HG02884 (cell line): Measurements from ENCODE around the gene ATP2C2.
"Not testable (repeated sequence)": the region's sequence is repeated elsewhere in the genome, so short reads cannot be mapped to it uniquely, and the experiment has no call there.

Experiments used
- ATAC-seq: cut with Tn5 transposase; IDR thresholded peaks from one replicate; pipeline ENCODE4 v1.9.1; 2021; ENCODE audit warnings: mild to moderate bottlenecking, moderate library complexity; ENCODE audit not compliant: unreplicated experiment

Gene ATP2C2

GRCh38 chr16:84418056-84418849, 49.9 kb downstream of the ATP2C2 start:
- no peak for ATAC-seq

GRCh38 chr16:84419730-84420129, 51.4 kb downstream of the ATP2C2 start:
- no peak for ATAC-seq

DNA sequence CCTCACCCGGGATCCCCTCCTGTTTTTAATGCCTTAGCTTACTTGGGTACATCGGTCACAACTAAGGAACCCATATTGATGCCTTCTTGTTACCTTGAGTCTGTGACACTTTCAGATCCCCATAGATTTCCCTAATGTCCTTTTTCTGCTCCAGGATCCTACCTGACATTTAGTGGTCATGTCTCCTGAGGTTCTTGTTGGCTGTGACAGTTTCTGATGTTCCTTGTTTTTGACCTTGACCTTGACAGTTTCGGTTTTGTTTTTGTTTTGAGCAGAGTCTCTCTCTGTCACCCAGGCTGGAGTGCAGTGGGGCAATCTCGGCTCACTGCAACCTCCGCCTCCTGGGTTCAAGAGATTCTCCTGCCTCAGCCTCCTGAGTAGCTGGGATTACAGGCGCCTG, 52.2 kb downstream of the ATP2C2 start:
- not testable (repeated sequence) for ATAC-seq

DNA sequence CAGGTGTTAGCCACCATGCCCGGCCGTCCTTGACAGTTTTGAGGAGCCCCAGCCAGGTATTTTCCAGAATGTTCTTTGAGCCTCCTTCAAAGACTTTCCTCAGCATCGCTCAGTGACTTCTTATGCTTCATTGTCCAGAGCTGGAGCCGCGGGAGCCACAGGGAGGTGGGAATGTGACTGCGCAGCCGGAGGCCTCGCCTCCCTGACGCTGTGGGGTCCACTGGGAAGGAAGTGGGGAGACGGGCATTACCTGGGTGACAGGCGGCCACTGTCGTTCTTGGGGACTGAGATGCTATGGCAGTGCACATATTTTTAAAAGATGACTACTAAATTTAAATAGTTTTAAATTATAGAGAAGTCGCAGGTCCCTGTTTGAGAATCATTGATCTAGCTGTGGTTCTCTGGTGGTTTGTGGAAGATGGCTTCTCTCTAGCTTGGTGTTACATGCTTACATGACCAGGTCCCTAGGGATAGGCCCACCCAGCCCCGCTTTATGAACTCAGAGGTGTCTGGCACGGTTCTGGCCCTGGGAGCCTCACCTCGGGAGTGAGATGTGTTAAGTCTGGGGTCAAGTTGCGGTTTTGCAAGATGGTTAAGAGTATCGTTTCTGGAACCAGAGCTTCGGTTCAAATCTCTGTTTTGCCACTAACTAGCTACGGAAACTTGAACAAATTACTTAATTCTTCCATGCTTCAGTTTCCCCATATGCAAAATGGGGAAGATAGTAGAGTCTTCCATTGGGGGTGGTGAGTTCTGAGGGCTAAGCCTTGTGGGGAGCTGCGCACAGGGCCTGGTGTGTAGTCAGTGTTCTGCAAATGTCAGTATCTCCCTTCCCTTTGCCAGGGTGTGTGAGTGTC, 53.0 kb downstream of the ATP2C2 start:
- ATAC-seq: no peak

DNA sequence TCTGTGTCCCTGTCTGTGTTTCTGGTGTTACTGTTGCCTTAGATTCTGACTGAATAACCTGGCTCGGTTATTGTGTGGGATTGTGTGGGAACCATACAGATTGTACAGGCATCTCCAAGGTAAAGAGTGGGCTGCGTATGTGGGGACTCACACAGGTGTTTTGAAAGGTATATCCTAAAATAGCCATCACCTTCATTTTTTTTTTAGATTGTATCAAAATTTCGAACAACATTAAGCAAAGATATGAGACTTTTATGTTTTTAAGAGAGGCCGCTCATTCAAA, 53.5 kb downstream of the ATP2C2 start:
- ATAC-seq: no peak

DNA sequence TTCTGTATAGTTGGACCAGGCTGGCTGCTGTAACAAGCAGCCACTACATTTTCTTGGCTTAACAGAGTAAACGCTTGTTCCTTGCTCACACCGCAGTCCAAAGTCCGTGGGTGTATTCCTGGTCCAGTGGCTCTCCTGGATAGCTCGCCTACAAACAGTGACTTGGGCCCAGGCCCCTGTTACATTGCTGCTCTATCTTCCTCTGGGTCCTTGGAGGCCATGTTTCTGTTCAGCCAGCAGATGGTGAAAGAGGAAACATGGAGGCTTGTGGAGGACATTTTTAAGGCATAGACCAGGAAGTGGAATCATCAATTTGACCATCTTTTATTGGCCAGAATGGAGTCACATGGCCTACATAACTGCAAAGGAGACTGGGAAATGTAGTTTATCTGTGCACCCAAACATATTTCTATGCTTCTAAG, 55.1 kb downstream of the ATP2C2 start:
- ATAC-seq: no peak

DNA sequence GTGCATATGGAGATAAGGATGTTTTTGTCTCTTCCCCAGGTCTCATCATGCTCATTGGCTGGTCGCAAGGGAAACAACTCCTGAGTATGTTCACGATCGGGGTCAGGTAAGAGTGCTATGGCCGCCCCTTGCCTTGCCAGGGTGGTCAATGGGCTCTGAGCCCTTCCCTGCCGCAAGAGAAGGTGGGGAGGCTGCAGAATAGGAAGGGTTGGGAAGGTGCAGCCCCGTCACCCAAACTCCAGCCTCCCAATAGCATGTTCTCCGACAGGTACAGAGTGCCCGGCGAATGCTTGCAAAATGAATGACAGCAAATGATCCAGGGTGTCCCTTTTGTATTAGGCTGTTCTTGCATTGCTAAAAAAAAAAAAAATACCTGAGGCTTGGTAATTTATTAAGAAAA, 57.4 kb downstream of the ATP2C2 start:
- ATAC-seq: no peak

DNA sequence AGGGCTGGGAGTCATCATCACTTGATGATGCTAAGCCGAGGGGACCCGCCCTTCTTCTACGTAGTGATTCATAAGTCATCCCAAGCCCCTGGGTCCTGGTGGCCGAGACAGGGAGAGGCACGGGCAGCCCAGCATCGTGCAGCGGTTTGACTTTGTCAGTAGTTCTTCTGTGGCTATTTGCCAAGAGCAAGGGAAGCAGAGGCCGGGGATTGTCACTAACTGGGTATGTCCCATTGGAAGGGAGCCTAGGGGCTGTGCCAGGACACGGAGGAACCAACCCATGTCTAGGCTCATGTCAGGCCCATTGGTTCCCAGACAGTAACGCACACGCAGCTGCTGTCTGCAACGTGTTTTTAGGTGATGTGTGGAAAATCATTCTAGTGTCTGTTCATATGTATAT, 58.5 kb downstream of the ATP2C2 start:
- ATAC-seq: no peak

DNA sequence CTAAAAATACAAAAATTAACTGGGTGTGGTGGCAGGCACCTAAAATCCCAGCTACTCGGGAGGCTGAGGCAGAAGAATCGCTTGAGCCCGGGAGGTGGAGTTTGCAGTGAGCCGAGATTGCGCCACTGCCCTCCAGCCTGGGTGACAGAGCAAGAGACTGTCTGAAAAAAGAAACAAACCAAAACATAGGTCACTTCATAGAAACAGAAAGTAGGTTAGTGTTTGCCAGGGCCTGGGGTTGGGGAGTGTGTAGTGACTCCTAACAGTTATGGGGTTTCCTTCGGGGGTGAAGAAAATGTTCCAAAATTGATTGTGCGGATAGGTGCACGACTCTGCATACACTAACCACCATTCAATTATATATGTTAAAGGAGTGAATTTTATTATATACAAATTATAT, 59.2 kb downstream of the ATP2C2 start:
- ATAC-seq: no peak

DNA sequence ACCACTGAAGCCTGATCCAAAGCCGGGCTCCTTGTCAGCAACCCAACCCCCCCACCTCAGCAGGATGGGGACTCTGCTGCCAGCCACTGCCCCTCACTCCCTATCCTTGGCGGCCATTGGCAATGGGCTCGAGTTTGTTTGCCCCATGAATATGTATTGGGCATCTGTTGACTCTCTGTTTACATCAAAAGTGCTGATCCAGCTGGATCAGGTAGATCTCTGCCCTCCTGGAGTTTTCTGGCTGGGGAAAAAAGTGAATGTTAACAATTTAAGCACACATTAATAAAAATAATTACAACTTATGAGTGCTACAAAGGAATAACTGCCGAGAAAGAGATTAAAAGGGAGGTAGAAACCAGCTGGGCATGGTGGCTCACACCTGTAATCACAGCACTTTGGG, 62.5 kb downstream of the ATP2C2 start:
- ATAC-seq: no peak

DNA sequence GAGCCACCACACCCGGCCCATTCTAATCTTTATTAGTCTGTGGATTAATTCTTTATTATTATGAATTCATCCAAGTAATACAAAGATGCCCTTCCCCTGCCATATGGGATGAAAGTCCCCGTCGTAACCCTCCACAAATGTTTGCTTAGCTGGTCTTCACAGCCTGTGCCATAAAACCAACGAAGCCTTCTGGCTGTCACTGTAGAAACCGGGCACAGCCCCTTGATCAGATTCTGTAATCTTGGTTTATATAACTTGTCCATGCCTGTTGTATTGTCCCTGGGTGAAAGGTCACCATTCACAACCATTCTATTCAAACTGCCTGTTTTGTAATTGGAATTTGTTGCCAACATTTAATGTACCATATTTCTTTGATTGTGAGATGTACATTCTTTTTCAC, 66.5 kb downstream of the ATP2C2 start:
- ATAC-seq: no peak

DNA sequence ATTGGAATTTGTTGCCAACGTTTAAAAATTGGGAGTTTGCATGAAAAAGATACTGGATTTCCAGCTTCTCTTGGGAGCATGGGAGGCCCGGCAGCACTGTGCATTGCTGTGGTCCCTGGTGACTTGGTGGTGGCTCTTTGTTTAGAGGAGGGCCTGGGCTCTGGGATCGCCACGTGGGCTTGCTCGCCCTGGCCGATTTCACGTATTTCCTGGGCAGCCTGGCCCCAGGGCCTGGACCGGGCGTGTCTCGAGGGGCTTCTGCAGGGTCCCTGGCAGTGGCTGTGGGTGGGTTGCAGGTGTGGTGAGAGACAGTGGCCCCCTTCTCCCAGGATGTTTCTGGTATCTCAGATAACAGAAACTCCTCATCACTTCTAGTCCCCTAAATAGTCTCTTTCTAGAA, 67.9 kb downstream of the ATP2C2 start:
- no peak for ATAC-seq

GRCh38 chr16:84438971-84439696, 70.8 kb downstream of the ATP2C2 start:
- ATAC-seq: no peak

DNA sequence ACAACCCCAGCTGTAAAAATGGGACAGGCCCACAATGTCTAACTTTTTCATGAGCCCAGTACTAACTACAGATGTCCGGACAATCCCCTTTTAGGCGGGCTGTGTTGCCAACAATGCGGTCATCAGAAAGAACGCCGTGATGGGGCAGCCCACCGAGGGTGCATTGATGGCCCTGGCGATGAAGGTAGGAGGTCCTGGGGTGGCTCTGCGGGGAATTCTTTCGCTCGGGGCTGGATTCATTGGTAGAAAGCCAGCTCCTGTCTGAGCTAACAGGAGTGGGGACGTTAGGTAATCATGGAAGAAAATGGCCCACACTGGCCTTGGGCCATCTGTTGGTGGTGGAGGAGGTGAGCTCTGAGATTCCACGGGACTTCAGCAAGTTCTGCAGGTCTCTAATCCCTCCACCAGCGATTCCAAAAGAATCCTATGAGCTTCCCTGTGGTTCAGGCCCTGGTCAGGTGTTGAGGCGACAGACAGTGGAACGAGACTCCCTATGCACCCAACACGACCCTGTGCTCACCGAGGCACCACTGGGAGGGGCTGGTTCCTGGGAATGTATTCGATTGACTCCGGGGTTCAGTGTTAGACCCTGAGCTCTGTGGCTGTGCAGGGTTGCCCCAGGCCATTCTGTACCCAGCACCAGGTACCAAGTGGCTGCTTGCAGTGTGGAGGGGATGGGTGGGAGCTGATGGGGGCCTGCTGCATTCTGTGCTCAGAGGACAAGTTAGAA, 74.2 kb downstream of the ATP2C2 start:
- ATAC-seq: no peak

DNA sequence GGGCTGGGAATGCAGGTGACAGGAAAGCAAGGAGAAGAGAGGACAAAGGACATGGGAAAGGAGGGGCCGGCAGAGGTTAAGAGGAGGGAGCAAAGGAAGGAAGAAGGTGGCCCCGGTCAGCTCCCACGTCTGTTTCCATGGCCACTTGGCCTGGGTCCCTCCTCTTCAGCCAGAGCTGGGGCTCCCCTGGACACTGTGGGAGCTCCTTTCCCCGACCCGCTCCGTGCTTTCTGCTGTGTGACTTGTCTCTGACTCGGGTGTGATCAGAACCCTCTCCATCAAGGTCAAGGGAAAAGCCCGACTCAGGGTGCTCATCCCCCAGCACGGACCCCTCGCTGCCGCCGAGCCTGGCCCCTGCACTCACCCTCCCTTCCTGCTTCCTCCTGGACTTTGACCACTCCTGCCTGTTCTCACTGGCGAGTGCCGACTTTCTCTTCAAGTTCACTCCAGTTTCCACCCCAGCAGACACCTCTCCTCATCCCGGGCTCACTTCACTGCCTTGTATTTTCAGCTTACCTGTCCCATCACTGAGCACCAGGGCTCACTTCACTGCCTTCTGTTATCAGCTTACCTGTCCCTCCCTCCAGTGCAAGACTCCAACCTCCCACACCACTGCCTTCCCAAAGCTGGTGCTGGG, 74.9 kb downstream of the ATP2C2 start:
- no peak for ATAC-seq

DNA sequence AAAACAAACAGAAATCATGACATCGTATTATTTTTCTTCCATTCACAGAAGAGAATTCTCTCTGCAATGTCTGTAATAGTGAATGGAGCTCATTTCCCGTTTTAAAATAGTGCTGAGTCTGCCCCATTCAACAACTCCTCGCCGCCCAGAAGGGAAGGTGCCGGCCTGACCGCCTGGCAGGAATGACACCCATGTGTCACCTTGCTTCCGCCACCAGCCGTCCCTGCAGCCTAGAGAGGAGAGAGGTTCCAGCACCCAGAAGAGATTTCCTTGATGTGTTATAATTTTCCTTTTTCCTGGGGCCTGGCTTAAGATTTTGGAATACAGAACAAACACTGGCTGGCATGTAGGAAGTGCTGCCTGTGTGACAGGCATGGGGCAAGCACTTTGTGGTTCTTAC, 76.1 kb downstream of the ATP2C2 start:
- ATAC-seq: no peak

- no peak for ATAC-seq
Measured at GRCh38 chr16:84446084-84446483, 77.7 kb downstream of the ATP2C2 start.

GRCh38 chr16:84446596-84447392, 78.5 kb downstream of the ATP2C2 start:
- no peak for ATAC-seq

- no peak for ATAC-seq
Measured at GRCh38 chr16:84448444-84448843, 80.1 kb downstream of the ATP2C2 start.
